ENCODE measurements around the gene ARHGAP26.

ARHGAP26 gene

DNA sequence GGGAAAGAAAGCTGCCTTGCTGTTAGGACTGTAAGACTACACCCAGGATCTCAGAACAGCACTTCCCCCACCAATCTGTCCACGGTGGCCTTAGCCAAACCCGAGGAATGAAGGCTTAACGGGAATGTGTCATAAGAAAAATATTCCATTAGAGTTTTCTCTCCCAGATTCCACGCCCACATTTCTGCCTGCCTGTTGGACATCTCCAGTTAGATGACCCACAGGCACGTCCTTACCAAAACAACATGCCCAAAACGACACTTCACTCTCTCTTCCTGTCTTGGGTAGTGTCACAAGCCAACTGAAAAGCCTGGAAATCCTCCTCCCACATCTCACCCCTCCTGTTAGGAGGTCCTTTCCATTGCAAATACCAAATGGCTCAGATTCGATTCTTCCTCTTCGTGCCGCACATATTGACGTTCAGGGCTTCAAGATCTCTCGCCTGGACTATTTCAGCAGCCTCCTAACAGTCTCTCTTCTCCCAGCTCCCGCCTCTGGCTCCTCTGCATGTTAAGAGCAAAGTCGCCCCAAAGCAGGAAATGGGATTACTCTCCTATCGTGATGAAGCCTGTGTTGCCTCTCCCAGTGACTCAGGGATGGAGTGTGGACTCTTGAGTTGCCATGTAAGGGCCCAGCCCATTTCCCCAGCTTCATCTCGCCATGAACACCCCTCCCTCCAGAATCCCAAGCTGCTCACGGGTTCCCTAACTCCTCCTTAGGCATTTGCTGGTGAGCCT is 474.0 kb downstream of the ARHGAP26 start:
- in situ Hi-C loops (cut with MboI; ENCODE audit: low sequenced_read_pairs) = no loop called here

- in situ Hi-C loops (cut with MboI; ENCODE audit: low sequenced_read_pairs) = no loop called here
These were observed 474.8 kb downstream of the ARHGAP26 start for GRCh38 chr5:143244990-143245389.

DNA sequence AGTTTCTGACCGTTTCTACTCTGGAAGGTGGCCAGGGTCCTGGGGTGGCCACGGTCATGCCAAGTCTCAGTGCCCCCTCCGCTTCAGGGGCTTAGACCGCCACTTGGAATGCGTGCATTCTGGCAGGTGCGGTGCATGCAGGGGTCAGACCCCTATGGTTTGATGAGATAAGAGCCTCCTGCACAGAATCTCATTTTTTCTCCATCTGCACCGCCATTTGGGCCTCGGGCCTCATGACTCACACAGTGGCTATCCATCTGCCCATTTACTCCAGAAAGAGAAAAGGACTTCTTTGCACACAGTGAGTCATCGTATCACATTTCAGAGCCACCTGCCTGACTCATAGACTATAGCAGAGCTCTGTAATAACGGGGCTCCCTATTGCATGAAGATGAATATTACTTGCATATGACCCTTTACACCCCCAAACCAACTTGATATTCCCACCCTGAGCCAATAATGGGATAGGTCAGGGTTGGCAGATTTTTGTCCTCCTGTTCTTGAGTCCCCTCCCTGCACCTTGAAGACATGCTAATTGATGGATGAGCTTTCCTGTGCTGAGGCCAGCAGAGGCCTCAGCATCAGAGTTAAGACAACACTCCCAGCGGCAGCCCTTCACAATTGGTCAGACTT is 475.9 kb downstream of the ARHGAP26 start:
- in situ Hi-C loops (cut with MboI; ENCODE audit: low sequenced_read_pairs) = no loop called here

- in situ Hi-C loops (cut with MboI; ENCODE audit: low sequenced_read_pairs) = no loop called here
These were observed 477.1 kb downstream of the ARHGAP26 start for GRCh38 chr5:143247134-143247815.

- in situ Hi-C loops (cut with MboI; ENCODE audit: low sequenced_read_pairs) = no loop called here
These were observed 478.2 kb downstream of the ARHGAP26 start for GRCh38 chr5:143248391-143248790.

DNA sequence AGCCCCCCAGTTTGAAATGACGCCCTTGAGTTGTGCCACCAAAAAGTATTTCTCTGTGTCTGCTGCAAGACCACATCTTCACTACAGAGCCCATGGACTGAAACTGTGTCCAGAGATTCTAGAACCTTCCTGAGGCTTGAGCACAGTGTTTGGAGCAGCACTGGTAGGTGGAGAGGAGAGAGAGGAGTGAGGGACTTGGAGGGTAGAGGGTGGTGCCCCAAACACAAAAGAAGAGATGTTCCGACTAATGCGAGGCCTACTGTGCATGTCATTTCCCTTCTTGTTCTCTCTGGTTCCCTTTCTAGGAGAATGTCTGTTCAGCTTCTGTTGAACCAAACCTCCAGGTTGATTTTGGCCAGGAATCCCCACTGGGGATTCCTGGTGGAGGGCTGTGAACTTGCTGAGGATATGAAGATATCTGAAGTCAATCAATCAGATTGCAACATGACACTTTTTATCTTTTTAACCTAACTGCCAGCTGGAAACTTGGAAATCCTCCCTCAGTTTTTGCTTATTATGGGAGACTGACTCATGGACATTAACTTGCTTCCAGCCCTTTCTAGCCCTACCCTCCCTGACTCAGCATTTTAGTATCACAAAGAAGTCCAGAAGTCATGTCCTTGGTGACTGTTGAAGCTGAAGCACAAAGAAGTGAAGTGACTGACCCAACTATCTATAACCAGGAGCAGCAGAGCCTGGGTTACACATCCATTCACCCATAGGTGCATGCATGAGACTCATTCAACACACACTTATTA is 478.8 kb downstream of the ARHGAP26 start:
- in situ Hi-C loops (cut with MboI; ENCODE audit: low sequenced_read_pairs) = no loop called here

GRCh38 chr5:143249851-143250250 is 479.7 kb downstream of the ARHGAP26 start:
- in situ Hi-C loops (cut with MboI; ENCODE audit: low sequenced_read_pairs) = no loop called here

- in situ Hi-C loops (cut with MboI; ENCODE audit: low sequenced_read_pairs) = no loop called here
These were observed 481.0 kb downstream of the ARHGAP26 start for GRCh38 chr5:143251190-143251589.

- in situ Hi-C loops (cut with MboI; ENCODE audit: low sequenced_read_pairs) = no loop called here
These were observed 481.8 kb downstream of the ARHGAP26 start for GRCh38 chr5:143251946-143252345.

DNA sequence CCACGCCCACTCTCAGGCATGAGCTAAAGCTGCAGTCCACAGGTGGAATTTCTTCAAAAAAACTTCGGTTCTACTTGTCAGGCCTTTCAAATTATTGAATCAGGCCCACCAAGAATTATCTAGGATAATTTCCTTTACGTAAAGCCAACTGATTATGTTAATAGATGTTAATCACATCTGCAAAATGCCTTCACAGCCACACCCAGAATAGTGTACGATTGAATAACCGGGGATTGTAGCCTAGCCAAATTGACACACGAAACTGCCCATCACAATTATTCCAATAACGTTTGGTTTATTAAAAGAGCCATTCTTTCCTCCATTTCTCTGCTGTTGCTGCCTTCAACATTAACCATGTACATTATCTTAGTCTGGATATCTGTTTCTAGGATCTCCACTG is 484.6 kb downstream of the ARHGAP26 start:
- in situ Hi-C loops (cut with MboI; ENCODE audit: low sequenced_read_pairs) = no loop called here

DNA sequence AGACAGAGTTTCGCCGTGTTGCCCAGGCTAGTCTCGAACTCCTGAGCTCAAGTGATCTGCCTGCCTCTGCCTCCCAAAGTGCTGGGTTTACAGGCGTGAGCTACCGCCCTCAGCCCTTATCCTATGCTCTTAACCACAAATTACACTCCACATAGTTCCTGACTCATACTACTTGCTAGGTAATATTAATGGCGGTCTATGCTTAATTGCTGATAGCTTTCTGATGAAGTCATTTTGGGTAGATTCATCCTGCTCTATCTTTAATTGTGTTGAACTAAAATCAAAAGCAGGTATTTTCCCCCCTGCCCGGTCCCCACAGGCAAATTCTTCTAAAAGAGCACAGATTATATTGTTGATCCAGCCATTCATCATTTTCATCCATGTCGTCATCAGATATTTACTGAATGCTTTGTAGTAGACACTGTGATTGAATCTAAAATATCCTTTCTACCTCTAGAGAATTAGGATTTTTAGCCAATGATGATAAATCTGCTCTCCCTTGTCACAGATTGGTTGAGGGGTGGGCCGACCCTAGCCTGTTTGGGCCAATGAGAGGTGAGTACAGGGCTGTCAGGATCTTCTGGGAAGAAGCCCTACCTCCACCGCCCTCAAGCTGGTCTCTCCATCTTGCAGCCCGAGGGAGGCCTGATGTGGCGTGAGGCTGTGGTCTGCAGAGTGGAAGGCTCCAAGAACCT is 488.5 kb downstream of the ARHGAP26 start:
- in situ Hi-C loops (cut with MboI; ENCODE audit: low sequenced_read_pairs) = no loop called here

- in situ Hi-C loops (cut with MboI; ENCODE audit: low sequenced_read_pairs) = no loop called here
These were observed 489.1 kb downstream of the ARHGAP26 start for GRCh38 chr5:143259254-143259605.

- in situ Hi-C loops (cut with MboI; ENCODE audit: low sequenced_read_pairs) = no loop called here
These were observed 491.7 kb downstream of the ARHGAP26 start for GRCh38 chr5:143261748-143262392.

GRCh38 chr5:143262393-143263174 is 492.4 kb downstream of the ARHGAP26 start:
- in situ Hi-C loops (cut with MboI; ENCODE audit: low sequenced_read_pairs) = no loop called here

DNA sequence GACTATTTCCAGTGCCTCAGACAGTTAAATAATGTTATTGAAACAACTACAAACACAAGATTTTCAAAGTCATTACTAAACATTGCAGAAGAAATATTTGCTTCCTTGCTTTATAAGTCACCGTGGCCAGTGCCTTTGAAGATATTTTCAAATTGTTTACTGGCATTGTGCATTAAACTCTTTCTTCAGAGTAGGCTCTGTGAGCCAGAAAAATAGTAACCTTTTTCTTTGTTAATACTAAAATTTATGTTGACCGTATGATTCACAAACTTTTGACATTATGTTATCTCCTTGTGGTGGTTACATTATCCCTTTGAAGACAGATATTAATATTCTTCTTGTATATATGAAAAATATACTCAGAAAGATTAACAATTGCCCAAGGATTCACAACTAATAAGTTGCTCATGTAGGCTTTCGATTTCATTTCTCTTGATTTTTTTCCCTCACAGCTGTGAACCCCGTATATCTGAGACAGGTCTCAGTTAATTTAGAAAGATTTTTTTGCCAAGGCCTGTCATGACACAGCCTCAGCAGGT is 493.2 kb downstream of the ARHGAP26 start:
- in situ Hi-C loops (cut with MboI; ENCODE audit: low sequenced_read_pairs) = no loop called here

- in situ Hi-C loops (cut with MboI; ENCODE audit: low sequenced_read_pairs) = no loop called here
These were observed 495.8 kb downstream of the ARHGAP26 start for GRCh38 chr5:143265995-143266394.

DNA sequence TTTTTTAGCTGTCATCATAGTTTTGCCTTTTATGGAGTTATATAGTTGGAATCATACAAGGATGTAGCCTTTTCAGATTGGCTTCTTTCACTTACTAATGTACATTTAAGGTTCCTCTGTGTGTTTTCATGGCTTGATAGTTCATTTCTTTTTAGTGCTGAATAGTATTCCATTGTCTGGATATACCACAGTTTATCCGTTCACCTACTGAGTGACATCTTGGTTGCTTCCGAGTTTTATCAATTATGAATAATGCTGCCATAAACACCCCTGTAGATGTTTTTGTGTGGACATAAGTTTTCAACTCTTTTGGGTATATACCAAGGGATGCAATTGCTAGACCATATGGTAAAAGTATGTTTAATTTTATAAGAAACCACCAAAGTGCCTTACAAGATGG is 497.0 kb downstream of the ARHGAP26 start:
- in situ Hi-C loops (cut with MboI; ENCODE audit: low sequenced_read_pairs) = no loop called here

- in situ Hi-C loops (cut with MboI; ENCODE audit: low sequenced_read_pairs) = no loop called here
These were observed 498.2 kb downstream of the ARHGAP26 start for GRCh38 chr5:143268388-143268787.

DNA sequence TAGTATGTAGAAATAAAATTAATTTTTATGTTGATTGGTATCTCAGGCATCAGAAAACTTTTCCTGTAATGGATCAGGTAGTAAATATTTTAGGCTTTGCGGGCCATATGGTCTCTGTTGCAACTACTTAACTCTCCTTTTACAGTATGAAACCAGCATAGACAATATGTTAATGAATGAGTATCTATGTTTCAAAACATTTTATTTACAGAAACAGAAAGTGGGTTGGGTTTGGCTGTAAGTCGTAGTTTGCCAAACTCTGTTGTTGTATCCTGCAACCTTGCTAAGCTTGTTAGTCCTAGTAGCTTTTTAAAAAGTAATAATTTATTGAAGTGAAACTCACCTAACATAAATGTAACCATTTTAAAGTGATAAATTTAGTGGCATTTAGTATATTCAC is 501.3 kb downstream of the ARHGAP26 start:
- in situ Hi-C loops (cut with MboI; ENCODE audit: low sequenced_read_pairs) = no loop called here
